A673 (cell line): Measurements from ENCODE around the gene VTCN1.

Experiments used
- CTCF ChIP-seq: fragments of 300-800, 200-600 bp; sonication (generic); conservative IDR thresholded peaks from 2 replicates; pipeline ENCODE4 v1.5.1; 2017; ENCODE audit warnings: low read depth, mild to moderate bottlenecking, antibody characterized with exemption, low read length, moderate library complexity, mixed read lengths
- EZH2 ChIP-seq: fragments of 200-600 bp; sonication (generic); IDR thresholded peaks from 2 replicates; pipeline ENCODE4 v1.6.1; 2017; ENCODE audit warnings: borderline replicate concordance, low read depth, mild to moderate bottlenecking, mixed read lengths, antibody characterized with exemption, low read length; ENCODE audit not compliant: poor library complexity, severe bottlenecking

GRCh38 chr1:117135329-117135728 is 75.4 kb downstream of the VTCN1 start:
- TF ChIP-seq CTCF (no peak), EZH2 (no peak)
